IMR-90 (cell line): ENCODE measurements around the gene RALGAPA2. TPM values are rescaled to one million over a fixed set of nuclear protein-coding genes. Genes with fewer than 3 reads are reported as not detected.

ENCODE experiments used
- ATAC-seq: fragments of 200-7000 bp; cut with Tn5 transposase; 2 replicates; pipeline ENCODE4 v1.9.1; 2020; ENCODE audit warnings: low read depth, mild to moderate bottlenecking, moderate library complexity
- BruUV-seq: library from RNA; stranded (reverse); fragments of 400-500 nt; replicated peaks from 2 replicates; lab custom pipeline; 2021; lab: Mats Ljungman, UMichigan
- CTCF ChIA-PET: fragments of 300-600 bp; formaldehyde crosslinking; extraction: SDS; loops from one replicate; lab custom pipeline; 2021; ENCODE audit warnings: antibody characterized with exemption; lab: Yijun Ruan, JAX
- POLR2A ChIA-PET: fragments of 300-600 bp; sonication (Branson Sonifier 250); formaldehyde crosslinking; loops from one replicate; lab custom pipeline; 2022; ENCODE audit warnings: antibody characterized with exemption; ENCODE audit not compliant: unreplicated experiment; lab: Charles Lee
- DNase-seq: peaks from one replicate; pipeline ENCODE4 v3.0.0; 2013
- H2AFZ ChIP-seq: replicated peaks from 2 replicates; pipeline ENCODE3; 2013; ENCODE audit warnings: low read length, mild to moderate bottlenecking; ENCODE audit not compliant: poor library complexity
- H2AK5ac ChIP-seq: 2 replicates; pipeline ENCODE4 v1.6.1; 2013; ENCODE audit warnings: low read depth, low read length, inconsistent platforms
- H2AK9ac ChIP-seq: replicated peaks from 2 replicates; pipeline ENCODE3; 2013; ENCODE audit warnings: mild to moderate bottlenecking, low read depth, low read length, moderate library complexity; ENCODE audit not compliant: poor library complexity
- H2BK120ac ChIP-seq: 2 replicates; pipeline ENCODE4 v1.6.1; 2013; ENCODE audit warnings: low read depth, low read length, inconsistent platforms
- H2BK15ac ChIP-seq: 3 replicates; pipeline ENCODE4 v1.6.1; 2013; ENCODE audit warnings: low read depth, low read length, inconsistent platforms
- H2BK20ac ChIP-seq: 2 replicates; pipeline ENCODE4 v1.6.1; 2013; ENCODE audit warnings: low read depth, mild to moderate bottlenecking, inconsistent platforms, low read length, moderate library complexity
- H2BK5ac ChIP-seq: 2 replicates; pipeline ENCODE4 v1.6.1; 2013; ENCODE audit warnings: mild to moderate bottlenecking, low read depth, low read length, inconsistent platforms; ENCODE audit not compliant: poor library complexity, severe bottlenecking
- H3K14ac ChIP-seq: replicated peaks from 2 replicates; pipeline ENCODE4 v1.6.1; 2013; ENCODE audit warnings: low read depth, low read length, inconsistent platforms
- H3K18ac ChIP-seq: 2 replicates; pipeline ENCODE4 v1.6.1; 2013; ENCODE audit warnings: low read depth, low read length, control low read depth
- H3K23ac ChIP-seq: 2 replicates; pipeline ENCODE4 v1.6.1; 2013; ENCODE audit warnings: low read depth, low read length, inconsistent platforms
- H3K27ac ChIP-seq: 2 replicates; pipeline ENCODE4 v1.5.1; 2013; ENCODE audit warnings: mild to moderate bottlenecking, control low read depth, low read length; ENCODE audit not compliant: insufficient read depth
- H3K27me3 ChIP-seq: 2 replicates; pipeline ENCODE4 v1.6.1; 2013; ENCODE audit warnings: low read length; ENCODE audit not compliant: control insufficient read depth, insufficient read depth
- H3K36me3 ChIP-seq: 2 replicates; pipeline ENCODE4 v1.6.1; 2013; ENCODE audit warnings: low read length, mixed read lengths; ENCODE audit not compliant: control insufficient read depth, insufficient read depth
- H3K4ac ChIP-seq: 2 replicates; pipeline ENCODE4 v1.6.1; 2013; ENCODE audit warnings: low read depth, low read length, inconsistent platforms
- H3K4me1 ChIP-seq: 2 replicates; pipeline ENCODE4 v1.6.1; 2013; ENCODE audit warnings: low read length, mixed read lengths; ENCODE audit not compliant: control insufficient read depth, insufficient read depth
- H3K4me2 ChIP-seq: 2 replicates; pipeline ENCODE4 v1.6.1; 2013; ENCODE audit warnings: low read depth, mild to moderate bottlenecking, control low read depth, low read length, moderate library complexity
- H3K4me3 ChIP-seq: 2 replicates; pipeline ENCODE4 v1.5.1; 2013; ENCODE audit warnings: low read depth, mild to moderate bottlenecking, control low read depth, low read length, moderate library complexity; ENCODE audit not compliant: insufficient read depth
- H3K56ac ChIP-seq: 2 replicates; pipeline ENCODE4 v1.6.1; 2013; ENCODE audit warnings: low read length, inconsistent platforms; ENCODE audit not compliant: insufficient read depth; ENCODE audit errors: extremely low read depth
- H3K79me1 ChIP-seq, 2 experiments: 2 replicates each; pipeline ENCODE4 v1.6.1; 2013; ENCODE audit warnings: low read length in 2 of 2, inconsistent platforms in 1 of 2, low read depth in 1 of 2
- H3K9ac ChIP-seq: 2 replicates; pipeline ENCODE4 v1.6.1; 2013; ENCODE audit warnings: low read depth, low read length, control low read depth
- H3K9me1 ChIP-seq: 2 replicates; pipeline ENCODE4 v1.6.1; 2013; ENCODE audit warnings: low read length, inconsistent platforms; ENCODE audit not compliant: insufficient read depth
- H3K9me3 ChIP-seq: 2 replicates; pipeline ENCODE4 v1.6.1; 2013; ENCODE audit warnings: low read length; ENCODE audit not compliant: control insufficient read depth, insufficient read depth
- H4K20me1 ChIP-seq: 2 replicates; pipeline ENCODE4 v1.6.1; 2013; ENCODE audit warnings: low read length, inconsistent platforms; ENCODE audit not compliant: insufficient read depth
- H4K5ac ChIP-seq: 2 replicates; pipeline ENCODE4 v1.6.1; 2013; ENCODE audit warnings: mild to moderate bottlenecking, low read depth, low read length, control low read depth
- H4K8ac ChIP-seq, 2 experiments: 2 replicates each; pipeline ENCODE4 v1.6.1; 2013; ENCODE audit warnings: low read depth in 2 of 2, low read length in 2 of 2, control low read depth in 1 of 2, inconsistent platforms in 1 of 2
- H4K91ac ChIP-seq: 2 replicates; pipeline ENCODE4 v1.6.1; 2013; ENCODE audit warnings: low read depth, low read length, inconsistent platforms; ENCODE audit not compliant: insufficient read depth
- BHLHE40 ChIP-seq: fragments of 150-350 bp; IDR thresholded peaks from 2 replicates; pipeline ENCODE4 v1.6.1; 2016; ENCODE audit warnings: mild to moderate bottlenecking, low read depth, low read length
- CEBPB ChIP-seq: IDR thresholded peaks from 2 replicates; pipeline ENCODE4 v1.6.1; 2012; ENCODE audit warnings: low read depth, low read length, improper control_type of control experiment
- CHD1 ChIP-seq: IDR thresholded peaks from 2 replicates; pipeline ENCODE4 v1.6.1; 2012; ENCODE audit warnings: low read depth, low read length, improper control_type of control experiment
- FOS ChIP-seq: fragments of 150-350 bp; IDR thresholded peaks from 2 replicates; pipeline ENCODE4 v1.6.1; 2016; ENCODE audit warnings: low read depth, low read length
- MAFK ChIP-seq: IDR thresholded peaks from 2 replicates; pipeline ENCODE4 v1.6.1; 2012; ENCODE audit warnings: low read depth, low read length, improper control_type of control experiment
- MAZ ChIP-seq: IDR thresholded peaks from 2 replicates; pipeline ENCODE4 v1.6.1; 2012; ENCODE audit warnings: low read depth, mild to moderate bottlenecking, low read length, improper control_type of control experiment, moderate library complexity, borderline replicate concordance
- NFE2L2 ChIP-seq: fragments of 150-350 bp; IDR thresholded peaks from 2 replicates; pipeline ENCODE4 v1.6.1; 2016; ENCODE audit warnings: low read depth, mild to moderate bottlenecking, low read length
- POLR2A ChIP-seq: IDR thresholded peaks from 2 replicates; pipeline ENCODE4 v1.6.1; 2012; ENCODE audit warnings: mild to moderate bottlenecking, low read depth, low read length
- RAD21 ChIP-seq: IDR thresholded peaks from 2 replicates; pipeline ENCODE4 v1.6.1; 2012; ENCODE audit warnings: low read length, improper control_type of control experiment
- RCOR1 ChIP-seq: IDR thresholded peaks from 2 replicates; pipeline ENCODE4 v1.6.1; 2012; ENCODE audit warnings: mild to moderate bottlenecking, low read length, improper control_type of control experiment; ENCODE audit not compliant: insufficient replicate concordance
- RFX5 ChIP-seq: IDR thresholded peaks from 2 replicates; pipeline ENCODE4 v1.8.0; 2012; ENCODE audit warnings: low read depth, mild to moderate bottlenecking, low read length, moderate library complexity
- SMC3 ChIP-seq: fragments of 150-350 bp; IDR thresholded peaks from 2 replicates; pipeline ENCODE4 v1.6.1; 2016; ENCODE audit warnings: low read depth, mild to moderate bottlenecking, antibody characterized with exemption, low read length, moderate library complexity
- WGBS, 2 experiments: methylation state at CpG; one replicate each; pipeline versions ENCODE4 v1.1.5 to v1.1.7; 2013; ENCODE audit warnings: missing lambda C conversion rate in 2 of 2; ENCODE audit not compliant: insufficient read length in 1 of 2; ENCODE audit errors: extremely low coverage in 2 of 2; 5-methylcytosine and 5-hydroxymethylcytosine counted together
- dilution Hi-C: fragments of 300-500 bp; cut with HindIII; formaldehyde crosslinking; loops from one replicate; pipeline ENCODE4 v1.14.3; 2018; ENCODE audit warnings: low sequenced_read_pairs; ENCODE audit not compliant: unreplicated experiment
- in situ Hi-C: fragments of 300-500 bp; cut with MboI; formaldehyde crosslinking; loops from 3 replicates; pipeline ENCODE4 v1.14.3; 2019; ENCODE audit warnings: low sequenced_read_pairs, inconsistent platforms, mixed read lengths
- intact Hi-C: fragments of 100-400 bp; cut with micrococcal nuclease; formaldehyde crosslinking; loops from 2 replicates; pipeline ENCODE4 v1.10.0; 2022
- polyA plus RNA-seq, 3 experiments: library from polyadenylated mRNA; depleted of rRNA; stranded (reverse); fragments of >200 nt; gene quantifications; 2 replicates each; pipeline ENCODE4 v1.2.3, GENCODE V29; 2012; ENCODE audit warnings: low replicate concordance in 1 of 3
- total RNA-seq: library from RNA; depleted of rRNA; stranded (reverse); fragments of >200 nt; gene quantifications from 2 replicates; pipeline ENCODE4 v1.2.3, GENCODE V29; 2012
- TF ChIP-seq, protein P1 (sequence below): fragments of 150-350 bp; IDR thresholded peaks from 2 replicates; pipeline ENCODE4 v1.6.1; 2017; ENCODE audit warnings: mild to moderate bottlenecking, antibody characterized with exemption, low read length, low read depth
- TF ChIP-seq, protein P2 (sequence below): fragments of 150-350 bp; IDR thresholded peaks from 2 replicates; pipeline ENCODE4 v1.6.1; 2016; ENCODE audit warnings: low read depth, mild to moderate bottlenecking, low read length, moderate library complexity, borderline replicate concordance
- TF ChIP-seq, protein P3 (sequence below): conservative IDR thresholded peaks from 2 replicates; pipeline ENCODE4 v1.5.1; 2012; ENCODE audit warnings: mild to moderate bottlenecking, low read depth, low read length, improper control_type of control experiment

The RALGAPA2 gene
- total and polyA plus RNA-seq, 2 of the 4 experiments (the other 2 are of a cell fraction): 1.3 to 3.9 TPM

DNA sequence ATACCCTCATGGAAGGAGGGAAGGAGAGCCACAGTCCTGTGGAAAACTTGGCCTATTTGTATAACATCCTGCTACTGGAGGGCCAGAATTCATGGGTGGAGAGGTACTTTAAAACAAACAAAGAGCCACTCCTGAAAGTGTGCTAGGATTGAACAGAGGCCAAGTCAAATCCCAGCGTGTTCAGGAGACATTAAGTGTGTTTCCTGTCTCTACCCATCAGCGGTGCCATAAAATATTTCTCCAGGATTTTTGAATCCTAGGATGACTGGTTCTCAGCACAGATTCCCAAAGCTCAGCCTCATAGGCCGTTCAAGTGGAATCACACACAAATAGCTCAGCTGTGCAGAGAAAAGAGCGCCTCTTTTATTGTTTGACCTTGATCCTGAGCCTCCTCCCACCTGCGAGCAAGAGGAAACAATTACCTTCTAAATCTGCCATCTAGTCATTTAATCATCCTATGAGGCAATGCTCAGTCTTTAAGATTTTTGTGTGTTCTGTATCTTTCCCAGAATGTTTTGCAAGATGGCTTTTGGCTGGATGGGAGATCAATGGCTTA is 31.8 kb upstream of the RALGAPA2 start:
- intact Hi-C loops (no loop called here), dilution Hi-C loops (no loop called here), in situ Hi-C loops (no loop called here)
- no peaks in the 10 kb centered on the region for H3K79me1 ChIP-seq
- H2BK15ac ChIP-seq: no peak overlapping the region
- H2BK20ac ChIP-seq: no peak overlapping the region
- no peak overlapping the region for H3K56ac ChIP-seq
- TF ChIP-seq POLR2A (no peak), CHD1 (no peak), BHLHE40 (no peak), SMC3 (no peak), FOS (no peak), RCOR1 (no peak), MAFK (no peak), NFE2L2 (no peak), MAZ (no peak), CEBPB (no peak), RAD21 (no peak), RFX5 (no peak)
- TF ChIP-seq, protein P1, sequence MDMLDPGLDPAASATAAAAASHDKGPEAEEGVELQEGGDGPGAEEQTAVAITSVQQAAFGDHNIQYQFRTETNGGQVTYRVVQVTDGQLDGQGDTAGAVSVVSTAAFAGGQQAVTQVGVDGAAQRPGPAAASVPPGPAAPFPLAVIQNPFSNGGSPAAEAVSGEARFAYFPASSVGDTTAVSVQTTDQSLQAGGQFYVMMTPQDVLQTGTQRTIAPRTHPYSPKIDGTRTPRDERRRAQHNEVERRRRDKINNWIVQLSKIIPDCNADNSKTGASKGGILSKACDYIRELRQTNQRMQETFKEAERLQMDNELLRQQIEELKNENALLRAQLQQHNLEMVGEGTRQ: no peak
- TF ChIP-seq, protein P2, sequence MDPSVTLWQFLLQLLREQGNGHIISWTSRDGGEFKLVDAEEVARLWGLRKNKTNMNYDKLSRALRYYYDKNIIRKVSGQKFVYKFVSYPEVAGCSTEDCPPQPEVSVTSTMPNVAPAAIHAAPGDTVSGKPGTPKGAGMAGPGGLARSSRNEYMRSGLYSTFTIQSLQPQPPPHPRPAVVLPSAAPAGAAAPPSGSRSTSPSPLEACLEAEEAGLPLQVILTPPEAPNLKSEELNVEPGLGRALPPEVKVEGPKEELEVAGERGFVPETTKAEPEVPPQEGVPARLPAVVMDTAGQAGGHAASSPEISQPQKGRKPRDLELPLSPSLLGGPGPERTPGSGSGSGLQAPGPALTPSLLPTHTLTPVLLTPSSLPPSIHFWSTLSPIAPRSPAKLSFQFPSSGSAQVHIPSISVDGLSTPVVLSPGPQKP: no peak
- TF ChIP-seq, protein P3, sequence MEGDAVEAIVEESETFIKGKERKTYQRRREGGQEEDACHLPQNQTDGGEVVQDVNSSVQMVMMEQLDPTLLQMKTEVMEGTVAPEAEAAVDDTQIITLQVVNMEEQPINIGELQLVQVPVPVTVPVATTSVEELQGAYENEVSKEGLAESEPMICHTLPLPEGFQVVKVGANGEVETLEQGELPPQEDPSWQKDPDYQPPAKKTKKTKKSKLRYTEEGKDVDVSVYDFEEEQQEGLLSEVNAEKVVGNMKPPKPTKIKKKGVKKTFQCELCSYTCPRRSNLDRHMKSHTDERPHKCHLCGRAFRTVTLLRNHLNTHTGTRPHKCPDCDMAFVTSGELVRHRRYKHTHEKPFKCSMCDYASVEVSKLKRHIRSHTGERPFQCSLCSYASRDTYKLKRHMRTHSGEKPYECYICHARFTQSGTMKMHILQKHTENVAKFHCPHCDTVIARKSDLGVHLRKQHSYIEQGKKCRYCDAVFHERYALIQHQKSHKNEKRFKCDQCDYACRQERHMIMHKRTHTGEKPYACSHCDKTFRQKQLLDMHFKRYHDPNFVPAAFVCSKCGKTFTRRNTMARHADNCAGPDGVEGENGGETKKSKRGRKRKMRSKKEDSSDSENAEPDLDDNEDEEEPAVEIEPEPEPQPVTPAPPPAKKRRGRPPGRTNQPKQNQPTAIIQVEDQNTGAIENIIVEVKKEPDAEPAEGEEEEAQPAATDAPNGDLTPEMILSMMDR: no peak
- no peak overlapping the region for H3K9ac ChIP-seq
- ATAC-seq: no peak
- CTCF ChIA-PET: no interaction called here
- no peak overlapping the region for H2BK5ac ChIP-seq
- no peaks in the 10 kb centered on the region for H3K36me3 ChIP-seq
- H3K14ac ChIP-seq: no peak overlapping the region
- H2AK5ac ChIP-seq: no peak overlapping the region
- no peak overlapping the region for H3K27ac ChIP-seq
- whole genome bisulfite sequencing, 2 experiments: 0% methylated on average over 1 of the region's 5 CpGs; no CpG with 5 or more reads in 1 of the 2 experiments
- peaks cover 2% of the 10 kb centered on the region; the same call in 1 of the 2 replicates for H3K27me3 ChIP-seq
- no TSS peak for BruUV-seq
- H3K4me3 ChIP-seq: no peak overlapping the region
- H3K9me3 ChIP-seq: no peaks in the 10 kb centered on the region
- no peak overlapping the region for H2AFZ ChIP-seq
- H3K9me1 ChIP-seq: no peaks in the 10 kb centered on the region
- POLR2A ChIA-PET: no interaction called here
- H3K23ac ChIP-seq: no peak overlapping the region
- no peak overlapping the region for H4K91ac ChIP-seq
- no peaks in the 10 kb centered on the region for H4K20me1 ChIP-seq
- H3K4me1 ChIP-seq: no peaks in the 10 kb centered on the region
- no peak overlapping the region for H2BK120ac ChIP-seq
- H2AK9ac ChIP-seq: no peak overlapping the region
- H3K4ac ChIP-seq: no peak overlapping the region
- H3K4me2 ChIP-seq: no peak overlapping the region
- DNase-seq: no peak
- H4K5ac ChIP-seq: no peak overlapping the region
- no peak overlapping the region for H3K18ac ChIP-seq
- H4K8ac ChIP-seq: no peak overlapping the region
